ENCODE data around the gene FAM227B. TPM values are rescaled to one million over a fixed set of nuclear protein-coding genes. Genes with fewer than 3 reads are reported as not detected.
"Not testable (repeated sequence)": the region's sequence is repeated elsewhere in the genome, so short reads cannot be mapped to it uniquely, and the experiment has no call there.

The FAM227B gene
- total and polyA plus RNA-seq, 2 of the 13 experiments (the other 11 are each of a cell fraction or from before 2014, with no cell fraction given), result 1.9 to 2.6 TPM

- H3K4me1 ChIP-seq (ENCODE audit: insufficient read depth, low read length), result no peaks in the 10 kb centered on the region
- CTCF ChIA-PET (ENCODE audit: low intra/inter-chr PET ratio, low total read pairs), result no interaction called here
- H2AFZ ChIP-seq (ENCODE audit: low read length), result no peak overlapping the region
- H3K4me3 ChIP-seq (replicated peaks in 1 of 3; ENCODE audit: insufficient read depth in 1 of 3, low read depth in 2 of 3, low read length in 3 of 3), result no peak overlapping the region
- POLR2A ChIA-PET, result no interaction called here
- in situ Hi-C loops (cut with HindIII; ENCODE audit: extremely low pct_ligation_motif_present, low pct_unique_long_range_greater_than_20kb) (no loop called here), intact Hi-C loops (cut with micrococcal nuclease; ENCODE audit: unreplicated experiment) (no loop called here)
- ATAC-seq (no peak), DNase-seq (ENCODE audit: low spot score) (no peak), FAIRE-seq (no peak)
- H3K4me2 ChIP-seq (ENCODE audit: low read depth, low read length), result no peak overlapping the region
- no peaks in the 10 kb centered on the region for H3K27me3 ChIP-seq (ENCODE audit: control insufficient read depth in 1 of 2, insufficient read depth in 2 of 2, low read length in 2 of 2)
- H3K27ac ChIP-seq (ENCODE audit: extremely low read length, insufficient read depth, low read length), result no peak overlapping the region
- no peaks in the 10 kb centered on the region for H3K79me2 ChIP-seq (ENCODE audit: insufficient read depth, low read length)
- peaks cover 33% of the 10 kb centered on the region for H3K9me3 ChIP-seq (ENCODE audit: low read length)
- BruUV-seq (replicated peaks), result no TSS peak
- no peak overlapping the region for H3K9ac ChIP-seq (ENCODE audit: insufficient read depth, low read depth, low read length)
- no peak for TF ChIP-seq ATF7 (IDR thresholded peaks at IDR 0.05)
- no peak for TF ChIP-seq ATF7 (CRISPR knock-in tag; IDR thresholded peaks at IDR 0.05)
- no peak for TF ChIP-seq GPBP1L1 (CRISPR knock-in tag; IDR thresholded peaks at IDR 0.05)
- H3K36me3 ChIP-seq (replicated peaks in 1 of 2; ENCODE audit: control insufficient read depth in 1 of 2, insufficient read depth in 2 of 2, low read length in 2 of 2), result no peaks in the 10 kb centered on the region
- 20% methylated on average over 2 of the region's 2 CpGs for WGBS (ENCODE audit: low lambda C conversion rate)
- H4K20me1 ChIP-seq (ENCODE audit: insufficient read depth, low read length), result no peaks in the 10 kb centered on the region
These were observed 61.7 kb downstream of the FAM227B start for GRCh38 chr15:49558929-49559328.

- no peak overlapping the region for H3K27ac ChIP-seq (ENCODE audit: extremely low read length, insufficient read depth, low read length)
- H2AFZ ChIP-seq (ENCODE audit: low read length), result no peak overlapping the region
- intact Hi-C loops (cut with micrococcal nuclease; ENCODE audit: unreplicated experiment) (no loop called here), in situ Hi-C loops (cut with HindIII; ENCODE audit: extremely low pct_ligation_motif_present, low pct_unique_long_range_greater_than_20kb) (no loop called here)
- no peaks in the 10 kb centered on the region for H3K79me2 ChIP-seq (ENCODE audit: insufficient read depth, low read length)
- H4K20me1 ChIP-seq (ENCODE audit: insufficient read depth, low read length), result no peaks in the 10 kb centered on the region
- ATAC-seq (no peak), DNase-seq (ENCODE audit: low spot score) (no peak), FAIRE-seq (no peak)
- ChIA-PET CTCF (ENCODE audit: low intra/inter-chr PET ratio, low total read pairs) (no interaction called here), POLR2A (no interaction called here)
- peaks cover 17% of the 10 kb centered on the region; the same call in 1 of the 2 replicates for H3K9me3 ChIP-seq (ENCODE audit: low read length)
- no peaks in the 10 kb centered on the region for H3K36me3 ChIP-seq (replicated peaks in 1 of 2; ENCODE audit: control insufficient read depth in 1 of 2, insufficient read depth in 2 of 2, low read length in 2 of 2)
- H3K4me2 ChIP-seq (ENCODE audit: low read depth, low read length), result no peak overlapping the region
- no peak overlapping the region for H3K4me3 ChIP-seq (replicated peaks in 1 of 3; ENCODE audit: insufficient read depth in 1 of 3, low read depth in 2 of 3, low read length in 3 of 3)
- BruUV-seq (replicated peaks), result no TSS peak
- H3K9ac ChIP-seq (ENCODE audit: insufficient read depth, low read depth, low read length), result no peak overlapping the region
- no peaks in the 10 kb centered on the region for H3K4me1 ChIP-seq (ENCODE audit: insufficient read depth, low read length)
- no peak for TF ChIP-seq CENPBD1 (CRISPR knock-in tag; IDR thresholded peaks at IDR 0.05; ENCODE audit: borderline replicate concordance, low read depth)
- WGBS (ENCODE audit: low lambda C conversion rate), result no CpG with 5 or more reads among the region's 3 CpGs
- no peaks in the 10 kb centered on the region for H3K27me3 ChIP-seq (ENCODE audit: control insufficient read depth in 1 of 2, insufficient read depth in 2 of 2, low read length in 2 of 2)
These were observed 64.2 kb downstream of the FAM227B start for GRCh38 chr15:49556437-49556836.

GRCh38 chr15:49550342-49550741 is 70.3 kb downstream of the FAM227B start:
- FAIRE-seq; BruUV-seq (replicated peaks); POLR2A ChIA-PET; H3K36me3 ChIP-seq (replicated peaks in 1 of 2; ENCODE audit: control insufficient read depth in 1 of 2, insufficient read depth in 2 of 2, low read length in 2 of 2); CTCF ChIA-PET (ENCODE audit: low intra/inter-chr PET ratio, low total read pairs); H3K27ac ChIP-seq (ENCODE audit: extremely low read length, insufficient read depth, low read length); DNase-seq (ENCODE audit: low spot score); H3K4me1 ChIP-seq (ENCODE audit: insufficient read depth, low read length); H2AFZ ChIP-seq (ENCODE audit: low read length); H3K4me3 ChIP-seq (replicated peaks in 1 of 3; ENCODE audit: insufficient read depth in 1 of 3, low read depth in 2 of 3, low read length in 3 of 3); H3K4me2 ChIP-seq (ENCODE audit: low read depth, low read length); intact Hi-C loops (cut with micrococcal nuclease; ENCODE audit: unreplicated experiment); H4K20me1 ChIP-seq (ENCODE audit: insufficient read depth, low read length); H3K9me3 ChIP-seq (ENCODE audit: low read length); in situ Hi-C loops (cut with HindIII; ENCODE audit: extremely low pct_ligation_motif_present, low pct_unique_long_range_greater_than_20kb); ATAC-seq; H3K27me3 ChIP-seq (ENCODE audit: control insufficient read depth in 1 of 2, insufficient read depth in 2 of 2, low read length in 2 of 2); H3K9ac ChIP-seq (ENCODE audit: insufficient read depth, low read depth, low read length); H3K79me2 ChIP-seq (ENCODE audit: insufficient read depth, low read length): not testable (repeated sequence)
- 100% methylated on average over 5 of the region's 30 CpGs for WGBS (ENCODE audit: low lambda C conversion rate)

Measured in HepG2 (cell line).